GM12865 (cell line): ENCODE measurements around the gene GLTPD2.

Experiments used
- DNase-seq: peaks from one replicate; pipeline ENCODE4 v3.0.0; 2010; ENCODE audit warnings: low read depth
- H3K4me3 ChIP-seq: 2 replicates; pipeline ENCODE4 v1.5.1; 2011; ENCODE audit warnings: mild to moderate bottlenecking, low read depth, low read length, control low read depth
- CTCF ChIP-seq: IDR thresholded peaks from 2 replicates; pipeline ENCODE4 v1.5.1; 2011; ENCODE audit warnings: low read length, control low read depth, low read depth, inconsistent platforms; ENCODE audit not compliant: insufficient read depth; ENCODE audit errors: missing control alignments

GLTPD2 gene

GRCh38 chr17:4806777-4807604 lies 18.2 kb downstream of the GLTPD2 start, which contains the start of gene PLD2:
PLD2 (plus strand) TSS chr17:4807152; CDS start chr17:4807773, 621 bp downstream.
- TF ChIP-seq CTCF: no peak
- peak within 1 kb of the TSS; percentile 82 for H3K4me3 ChIP-seq
- DNase-seq: peak; percentile 89

- no peak for DNase-seq
- no peak for TF ChIP-seq CTCF
- H3K4me3 ChIP-seq: peak overlapping the region; percentile 82
Observed at GRCh38 chr17:4807605-4808377, 19.0 kb downstream of the GLTPD2 start.

GRCh38 chr17:4808378-4808767 lies 19.6 kb downstream of the GLTPD2 start:
- TF ChIP-seq CTCF: no peak
- H3K4me3 ChIP-seq: no peak overlapping the region
- no peak for DNase-seq

- TF ChIP-seq CTCF: no peak
- no peak for DNase-seq
- H3K4me3 ChIP-seq: no peak overlapping the region
Observed at GRCh38 chr17:4810696-4811290, 22.0 kb downstream of the GLTPD2 start.

- no peak overlapping the region for H3K4me3 ChIP-seq
- no peak for DNase-seq
- no peak for TF ChIP-seq CTCF
Observed at GRCh38 chr17:4811471-4811870, 22.7 kb downstream of the GLTPD2 start.

GRCh38 chr17:4812690-4813089 lies 23.9 kb downstream of the GLTPD2 start:
- no peak for TF ChIP-seq CTCF
- no peak overlapping the region for H3K4me3 ChIP-seq
- DNase-seq: no peak
